Activated naive CD4-positive, alpha-beta T cell treated with anti-CD3 and anti-CD28 coated beads, Interleukin-2, amount 50 U/mL, for 72 hours (primary cell): ENCODE measurements around the gene REXO5. TPM values are rescaled to one million over a fixed set of nuclear protein-coding genes. Genes with fewer than 3 reads are reported as not detected.
"Not testable (repeated sequence)": the region's sequence is repeated elsewhere in the genome, so short reads cannot be mapped to it uniquely, and the experiment has no call there.

Experiments
- ATAC-seq, 2 donors: fragments of 150-1000 bp; cut with Tn5 transposase; 2 replicates each; pipeline ENCODE4 v1.10.0; 2021; ENCODE audit warnings: mild to moderate bottlenecking in 2 of 2, moderate library complexity in 2 of 2
- DNase-seq, 2 donors: peaks; one replicate each; pipeline ENCODE4 v3.0.0; 2021 to 2022; ENCODE audit warnings: low spot score in 2 of 2
- H3K27ac Mint-ChIP-seq, 2 donors: one replicate each; pipeline ENCODE4 v1.8.0; 2022; ENCODE audit warnings: mild to moderate bottlenecking in 2 of 2, mixed read lengths in 2 of 2
- H3K36me3 Mint-ChIP-seq, 2 donors: one replicate each; pipeline ENCODE4 v1.8.0; 2022; ENCODE audit warnings: mixed read lengths in 2 of 2
- H3K9me3 Mint-ChIP-seq, 2 donors: one replicate each; pipeline ENCODE4 v1.8.0; 2022; ENCODE audit warnings: mixed read lengths in 2 of 2
- total RNA-seq, 2 donors: library from RNA; stranded (reverse); gene quantifications; one replicate each; pipeline ENCODE4 v1.2.3, GENCODE V29; 2022

REXO5 gene
- total RNA-seq, 2 donors from 2014 or later = 18.5 to 18.9 TPM

DNA sequence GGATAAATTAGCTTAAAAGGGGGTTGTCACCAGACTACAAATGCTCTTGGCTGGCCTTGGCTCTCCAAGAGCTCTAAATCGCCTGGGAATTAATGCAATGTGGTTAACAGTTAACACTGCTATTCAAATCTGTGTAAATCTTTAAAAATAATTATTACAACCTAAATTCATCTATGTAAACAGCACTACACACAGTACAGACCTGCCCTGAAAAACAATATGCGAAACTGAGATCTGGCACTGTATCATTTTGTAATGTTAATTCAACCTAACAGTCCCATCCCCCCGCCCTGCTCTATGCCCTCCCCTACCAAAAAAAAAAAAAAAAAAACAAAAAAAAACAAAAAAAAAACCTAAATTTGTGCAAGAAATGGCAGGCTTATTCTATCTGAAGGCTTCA is 52.9 kb downstream of the REXO5 start:
- ATAC-seq (no peak), DNase-seq (no peak)
- H3K27ac Mint-ChIP-seq = no peak overlapping the region
- no peaks in the 10 kb centered on the region for H3K9me3 Mint-ChIP-seq
- H3K36me3 Mint-ChIP-seq = peaks cover 12 to 13% of the 10 kb centered on the region in 2 donors

- Mint-ChIP-seq H3K36me3 (peaks cover 12 to 17% of the 10 kb centered on the region in 2 donors), H3K9me3 (no peaks in the 10 kb centered on the region), H3K27ac (peak overlapping the region in 1 of 2 donors; percentile 5)
- no peak for ATAC-seq
- no peak for DNase-seq
These were observed 53.4 kb downstream of the REXO5 start for GRCh38 chr16:20859699-20860098.

DNA sequence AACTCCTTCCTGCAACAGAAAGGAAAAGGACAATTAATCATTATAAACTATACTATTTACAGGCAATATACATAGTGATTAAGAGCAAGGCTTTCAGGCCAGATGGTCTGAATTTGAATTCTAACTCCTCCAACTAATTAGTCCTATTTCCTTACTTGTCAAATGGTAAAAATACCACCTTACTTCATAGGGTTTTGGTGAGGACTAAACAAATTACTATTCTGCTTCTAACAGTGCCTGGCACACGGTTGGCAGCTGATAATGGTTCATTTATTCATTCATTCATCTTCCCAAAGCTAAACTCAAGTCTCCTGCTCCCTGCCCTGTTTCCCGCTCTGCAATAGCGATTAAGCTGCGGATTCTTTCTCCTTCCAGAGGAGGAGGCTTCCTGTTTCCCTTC is 54.0 kb downstream of the REXO5 start:
- ATAC-seq = no peak
- H3K9me3 Mint-ChIP-seq = no peaks in the 10 kb centered on the region
- no peak for DNase-seq
- H3K27ac Mint-ChIP-seq = no peak overlapping the region
- H3K36me3 Mint-ChIP-seq = peaks cover 7 to 12% of the 10 kb centered on the region in 2 donors

DNA sequence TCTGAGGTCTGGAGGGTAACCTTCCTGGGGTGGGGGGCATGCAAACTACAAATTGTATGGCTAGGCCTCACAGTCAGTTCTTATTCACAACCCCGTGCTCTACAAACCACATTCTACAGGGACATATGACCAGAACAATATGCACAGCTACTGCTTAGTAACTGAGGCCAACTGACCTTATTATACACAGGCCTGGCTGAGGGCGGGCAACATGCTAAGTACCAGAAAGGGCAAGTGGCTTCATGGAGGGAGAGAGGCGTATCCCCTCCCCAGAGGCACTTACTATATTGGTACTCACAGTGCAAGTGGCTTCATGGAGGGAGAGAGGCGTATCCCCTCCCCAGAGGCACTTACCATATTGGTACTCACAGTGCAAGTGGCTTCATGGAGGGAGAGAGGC is 54.7 kb downstream of the REXO5 start:
- H3K9me3 Mint-ChIP-seq, H3K27ac Mint-ChIP-seq: not testable (repeated sequence)
- peaks cover 6 to 10% of the 10 kb centered on the region in 2 donors for H3K36me3 Mint-ChIP-seq

DNA sequence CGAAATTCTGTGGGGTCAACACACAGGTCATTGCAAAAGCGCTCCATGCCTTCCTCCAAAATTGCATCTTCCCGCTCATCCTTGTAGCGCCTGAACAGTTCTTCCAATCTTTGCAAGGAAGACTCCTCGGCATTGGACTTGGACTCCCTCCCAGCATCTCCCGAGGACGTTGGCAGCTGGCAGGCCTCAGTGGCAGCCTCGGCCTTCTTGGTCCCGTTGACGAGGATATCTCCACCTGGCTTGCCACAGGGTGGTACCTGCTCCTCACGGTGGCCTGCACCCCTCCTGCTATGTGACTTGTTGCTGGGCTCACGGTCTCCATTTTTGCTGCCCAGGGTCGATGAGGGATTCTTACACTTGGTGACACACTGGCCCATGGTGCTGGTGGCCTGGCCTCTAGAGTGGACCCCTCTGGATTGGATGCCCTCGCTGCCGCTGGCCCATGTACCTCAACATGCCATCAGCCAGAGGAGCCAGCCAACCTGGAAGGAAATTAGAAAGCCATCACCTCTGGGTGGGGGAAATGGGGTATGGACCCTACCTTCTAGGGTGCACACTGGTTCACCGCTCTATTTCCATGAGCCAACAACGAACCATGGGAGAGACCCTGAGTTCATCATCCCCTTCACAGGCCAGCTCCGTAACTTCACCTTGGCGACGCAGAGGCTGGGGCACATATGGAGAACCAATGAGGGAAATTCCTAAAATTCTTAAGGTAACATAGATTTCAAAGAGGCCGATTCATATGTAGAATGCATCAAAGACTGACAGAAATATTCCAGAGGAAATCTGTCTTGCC is 56.0 kb downstream of the REXO5 start:
- ATAC-seq (no peak), DNase-seq (no peak)
- Mint-ChIP-seq H3K36me3 (peaks cover 10 to 11% of the 10 kb centered on the region in 2 donors), H3K9me3 (no peaks in the 10 kb centered on the region), H3K27ac (peak overlapping the region in 1 of 2 donors; percentile 68)

More for the DNA sequence above, 54.7 kb downstream of the REXO5 start:
- not testable (repeated sequence) for ATAC-seq, DNase-seq

GRCh38 chr16:20864376-20864775 is 58.0 kb downstream of the REXO5 start:
- peaks cover 10 to 21% of the 10 kb centered on the region in 2 donors for H3K36me3 Mint-ChIP-seq

GRCh38 chr16:20865420-20866131 is 59.2 kb downstream of the REXO5 start:
- DNase-seq (no peak), ATAC-seq (peak; percentile 61 to 89)
- Mint-ChIP-seq H3K9me3 (no peaks in the 10 kb centered on the region), H3K36me3 (peaks cover 10 to 15% of the 10 kb centered on the region in 2 donors), H3K27ac (peak overlapping the region in 1 of 2 donors; percentile 98)

More at GRCh38 chr16:20864376-20864775, 58.0 kb downstream of the REXO5 start:
- H3K9me3 Mint-ChIP-seq, ATAC-seq, DNase-seq: not testable (repeated sequence)
- H3K27ac Mint-ChIP-seq = peak overlapping the region in 1 of 2 donors; percentile 59

DNA sequence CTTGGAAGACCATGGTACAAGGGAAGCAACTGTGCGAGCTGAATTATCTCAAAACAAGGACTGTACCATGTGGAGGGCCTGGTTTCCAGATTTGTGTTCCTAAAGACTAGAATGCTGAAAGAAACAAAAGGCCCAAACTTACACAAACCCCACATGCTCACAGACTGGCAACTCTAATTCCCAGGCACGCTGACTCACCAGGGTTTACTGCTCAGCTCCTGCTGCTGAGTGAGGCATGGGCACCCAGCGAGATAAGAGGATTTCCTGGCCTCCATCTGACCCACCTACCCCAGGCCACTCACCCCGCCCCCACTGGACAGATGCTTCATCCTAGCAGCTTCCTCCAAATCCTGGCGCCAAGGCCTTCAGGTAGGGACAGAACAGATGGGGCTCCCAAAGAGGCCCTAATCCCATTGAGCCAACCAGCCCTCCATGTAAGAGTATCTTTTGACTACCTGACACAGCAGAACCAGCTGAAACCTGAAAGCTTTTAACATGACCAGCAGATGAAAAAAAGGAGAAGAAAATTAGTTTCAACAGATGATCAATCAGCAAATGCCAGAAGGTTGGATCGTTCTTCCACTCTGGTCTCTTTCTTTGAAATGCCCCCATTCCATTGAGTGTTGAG is 59.9 kb downstream of the REXO5 start:
- peak in 1 of 2 donors; percentile 61 for DNase-seq
- peak overlapping the region; percentile 62 to 98 for H3K27ac Mint-ChIP-seq
- peak; percentile 58 to 90 for ATAC-seq
- H3K36me3 Mint-ChIP-seq = peaks cover 10 to 15% of the 10 kb centered on the region in 2 donors
- H3K9me3 Mint-ChIP-seq = no peaks in the 10 kb centered on the region

DNA sequence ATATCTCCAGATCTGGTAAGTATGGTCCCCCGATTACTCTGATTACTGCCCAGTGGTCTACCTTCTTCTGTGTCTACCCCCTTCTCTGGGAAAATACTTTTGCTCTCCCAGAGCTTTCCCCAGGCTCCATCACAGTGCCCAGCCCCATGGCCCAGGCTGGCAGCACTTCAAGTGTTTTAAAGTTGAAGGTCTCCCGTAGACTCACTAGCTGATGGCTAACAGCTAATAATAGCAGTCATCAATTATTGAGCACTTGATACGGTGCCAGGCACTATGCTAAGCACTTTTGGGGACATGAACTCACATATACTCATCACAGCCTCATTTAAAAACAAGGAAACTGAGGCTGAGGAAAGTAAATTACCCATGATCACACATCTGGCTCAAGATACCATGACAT is 60.5 kb downstream of the REXO5 start:
- H3K27ac Mint-ChIP-seq = peak overlapping the region; percentile 32 to 98
- DNase-seq (no peak), ATAC-seq (no peak)
- H3K9me3 Mint-ChIP-seq = no peaks in the 10 kb centered on the region
- peaks cover 10 to 17% of the 10 kb centered on the region in 2 donors for H3K36me3 Mint-ChIP-seq

DNA sequence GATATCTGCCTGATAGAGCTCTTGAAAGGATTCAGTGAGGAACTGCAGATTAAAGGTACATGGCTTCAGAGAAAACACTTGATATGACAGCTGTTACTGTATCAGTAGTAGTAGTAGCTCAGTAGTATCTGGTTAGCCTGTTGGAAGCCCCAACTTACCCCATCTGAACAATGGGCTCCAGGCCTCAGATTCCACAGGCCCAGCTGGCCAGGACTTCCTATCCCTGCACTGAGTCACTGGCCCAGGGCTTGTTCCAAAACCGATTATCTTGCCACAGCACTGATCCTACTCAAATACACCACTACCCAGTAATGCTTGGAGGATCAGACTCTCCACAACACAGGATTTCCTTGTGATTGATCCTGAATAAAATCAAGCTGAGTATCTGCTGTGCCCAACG is 61.3 kb downstream of the REXO5 start:
- no peak for DNase-seq
- no peak for ATAC-seq
- Mint-ChIP-seq H3K9me3 (no peaks in the 10 kb centered on the region), H3K36me3 (peaks cover 4 to 22% of the 10 kb centered on the region in 2 donors), H3K27ac (peak overlapping the region in 1 of 2 donors; percentile 98)

GRCh38 chr16:20868890-20869289 is 62.6 kb downstream of the REXO5 start:
- ATAC-seq (no peak), DNase-seq (no peak)
- Mint-ChIP-seq H3K9me3 (no peaks in the 10 kb centered on the region), H3K27ac (peak overlapping the region in 1 of 2 donors; percentile 98), H3K36me3 (peaks cover 4 to 22% of the 10 kb centered on the region in 2 donors)

DNA sequence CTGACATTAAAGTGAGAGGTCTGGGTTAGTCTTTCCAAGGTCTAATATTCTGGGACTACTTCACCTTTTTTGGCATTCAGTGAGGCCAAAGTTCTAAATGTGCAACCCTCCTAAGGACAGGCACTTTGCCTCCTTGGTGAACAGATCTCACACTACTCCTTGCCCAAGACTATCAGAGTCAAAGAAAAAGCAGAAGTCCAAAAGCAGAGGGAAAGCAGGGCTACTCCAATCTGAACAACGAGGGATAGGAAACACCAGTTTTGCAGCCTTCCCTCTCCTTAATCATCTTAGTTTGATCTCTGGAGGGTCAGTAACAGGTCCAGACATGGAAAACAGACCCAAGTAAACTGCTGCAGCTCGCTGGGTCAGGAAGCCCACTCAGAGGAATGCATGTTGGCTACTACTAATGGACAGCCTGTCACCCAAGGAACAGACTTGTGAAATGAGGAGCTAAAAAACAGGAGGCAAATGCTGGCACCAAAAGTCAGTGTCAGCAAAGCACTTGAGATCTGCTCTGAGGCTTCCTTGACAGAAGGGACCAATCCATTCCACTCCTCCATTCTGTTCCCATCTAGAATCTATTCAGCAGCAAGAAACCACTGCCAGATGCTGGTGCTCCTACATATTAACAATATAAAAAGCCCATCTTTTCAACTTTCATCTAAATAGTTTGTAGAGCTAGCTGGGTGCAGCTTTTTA is 63.9 kb downstream of the REXO5 start:
- H3K36me3 Mint-ChIP-seq = peaks cover 0 to 22% of the 10 kb centered on the region in 2 donors
- ATAC-seq (no peak), DNase-seq (no peak)
- H3K9me3 Mint-ChIP-seq = no peaks in the 10 kb centered on the region
- no peak overlapping the region for H3K27ac Mint-ChIP-seq

DNA sequence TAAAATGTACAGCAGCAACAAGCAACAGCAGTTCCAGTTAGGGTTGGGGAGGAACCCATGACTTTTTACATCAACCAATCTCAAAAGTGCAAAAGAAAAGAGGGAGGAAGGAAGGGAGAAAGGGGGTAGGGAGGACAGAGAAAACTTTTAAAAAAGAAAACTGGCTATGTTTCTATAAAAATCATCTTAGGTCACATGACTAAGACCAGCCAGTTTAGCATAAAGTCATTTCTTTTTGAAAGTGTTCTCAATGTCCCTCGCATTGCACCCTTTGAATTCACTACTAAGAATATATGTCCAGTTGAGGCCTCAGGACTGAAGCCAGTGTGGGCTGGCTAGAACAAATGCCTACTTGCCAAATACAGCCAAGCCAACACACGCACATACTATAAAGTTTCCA is 64.9 kb downstream of the REXO5 start:
- H3K9me3 Mint-ChIP-seq = no peaks in the 10 kb centered on the region
- H3K36me3 Mint-ChIP-seq = peaks cover 0 to 22% of the 10 kb centered on the region in 2 donors
- no peak overlapping the region for H3K27ac Mint-ChIP-seq
- no peak for DNase-seq
- ATAC-seq = no peak

DNA sequence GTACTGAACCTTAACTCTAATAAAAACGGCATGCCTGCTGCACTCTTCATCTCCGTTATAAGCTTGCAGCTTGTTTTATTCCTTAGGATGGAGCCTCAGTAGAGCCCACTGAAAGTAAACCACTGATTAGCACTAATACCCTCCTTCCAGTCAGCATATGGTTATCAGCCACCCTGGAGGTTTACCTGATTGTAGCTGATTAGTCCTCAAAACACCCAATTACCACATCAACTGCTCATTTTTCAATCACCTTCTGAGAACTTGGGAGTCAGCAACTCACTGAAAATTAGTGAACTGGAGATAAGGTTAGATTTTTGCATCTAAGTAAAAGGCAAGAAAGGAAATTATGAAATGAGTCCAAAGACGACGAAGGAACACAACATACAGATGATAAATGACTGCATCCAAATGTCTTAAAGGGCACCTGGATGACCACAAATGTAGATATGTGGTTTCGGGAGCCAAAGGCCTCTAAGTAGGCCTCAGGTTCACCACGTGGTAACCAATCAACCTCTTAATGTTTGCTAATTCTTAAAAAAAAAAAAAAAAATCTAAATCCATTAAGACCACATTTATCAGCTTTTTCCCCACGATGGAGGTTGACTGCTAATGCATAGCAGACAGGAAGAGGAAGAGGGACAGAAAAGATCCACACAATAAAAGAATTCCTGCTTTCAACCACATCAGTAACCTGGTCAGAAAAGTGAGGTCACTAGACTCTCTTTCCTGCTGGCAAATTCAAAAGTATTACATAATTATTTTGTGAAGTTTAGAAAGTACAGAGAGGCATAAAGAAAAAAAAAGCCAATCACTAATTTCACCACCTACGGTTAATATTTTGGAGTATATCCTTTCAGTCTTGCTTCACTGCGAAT is 65.9 kb downstream of the REXO5 start:
- ATAC-seq = no peak
- DNase-seq = no peak
- peaks cover 4 to 18% of the 10 kb centered on the region in 2 donors for H3K36me3 Mint-ChIP-seq
- H3K9me3 Mint-ChIP-seq = no peaks in the 10 kb centered on the region
- no peak overlapping the region for H3K27ac Mint-ChIP-seq

DNA sequence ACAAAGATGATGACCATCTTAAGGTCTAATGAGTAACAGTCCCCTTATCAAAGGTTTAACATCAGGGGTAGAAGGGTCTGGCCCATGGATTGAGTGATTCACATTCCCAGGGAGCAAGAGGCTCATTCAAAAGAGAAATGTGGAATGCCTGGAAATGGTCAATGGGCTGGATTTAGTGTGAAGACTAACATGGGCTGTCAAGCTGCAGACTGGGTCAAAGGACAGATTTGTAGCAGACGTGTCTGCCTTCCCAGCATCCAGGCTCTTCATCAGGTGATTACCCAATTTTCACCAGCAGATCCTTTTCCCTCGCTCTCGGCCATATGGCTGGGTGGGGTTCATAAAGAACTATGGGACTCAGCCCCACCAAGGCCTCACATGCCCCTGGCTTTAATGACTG is 67.0 kb downstream of the REXO5 start:
- Mint-ChIP-seq H3K27ac (peak overlapping the region in 1 of 2 donors; percentile 72), H3K36me3 (peaks cover 7 to 8% of the 10 kb centered on the region in 2 donors), H3K9me3 (no peaks in the 10 kb centered on the region)
- DNase-seq (no peak), ATAC-seq (no peak)
